NCI-H82 treated with DMSO at 0.1 percent for 48 hours (cell line): Measurements from ENCODE around the gene ERFE.
"Not testable (repeated sequence)": the region's sequence is repeated elsewhere in the genome, so short reads cannot be mapped to it uniquely, and the experiment has no call there.

ENCODE experiments used
- DNase-seq: peaks from one replicate; lab custom pipeline; 2025; ENCODE audit not compliant: unreplicated experiment; lab: John Stamatoyannopoulos, UW

Gene ERFE

DNA sequence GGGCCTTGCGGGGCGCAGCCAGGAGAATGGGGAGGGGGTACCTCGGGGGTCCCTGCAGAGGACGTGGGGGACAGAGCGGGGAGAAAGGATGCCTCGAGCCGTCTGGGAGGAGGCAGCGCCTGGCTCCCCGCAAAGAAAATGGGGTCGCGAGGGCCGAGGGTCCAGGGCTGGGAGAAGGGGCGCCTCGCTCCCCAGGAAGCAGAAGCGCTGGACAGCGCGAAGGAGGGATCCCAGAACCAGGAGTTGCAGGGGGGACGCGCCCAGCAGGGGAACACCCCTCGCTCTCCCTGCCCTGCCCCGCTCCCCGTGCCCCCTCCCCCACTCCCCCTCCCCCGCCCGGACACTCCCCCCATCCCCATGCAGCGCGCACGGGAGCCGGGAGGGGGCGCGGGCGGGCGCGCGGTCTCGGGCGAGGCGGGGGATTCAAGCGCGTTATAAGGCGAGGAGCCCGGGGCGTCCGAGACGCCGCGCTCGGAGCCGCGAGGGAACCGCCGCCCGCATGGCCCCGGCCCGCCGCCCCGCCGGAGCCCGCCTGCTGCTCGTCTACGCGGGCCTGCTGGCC is at the start of gene ERFE:
TSS of gene ERFE (plus strand) at position 462 of the 562 bp plus-strand sequence. CDS start at position 500, 38 bp downstream.
- DNase-seq = no peak

- DNase-seq = no peak
Measured at GRCh38 chr2:238113611-238114010, 45.2 kb upstream of the ERFE start.

DNA sequence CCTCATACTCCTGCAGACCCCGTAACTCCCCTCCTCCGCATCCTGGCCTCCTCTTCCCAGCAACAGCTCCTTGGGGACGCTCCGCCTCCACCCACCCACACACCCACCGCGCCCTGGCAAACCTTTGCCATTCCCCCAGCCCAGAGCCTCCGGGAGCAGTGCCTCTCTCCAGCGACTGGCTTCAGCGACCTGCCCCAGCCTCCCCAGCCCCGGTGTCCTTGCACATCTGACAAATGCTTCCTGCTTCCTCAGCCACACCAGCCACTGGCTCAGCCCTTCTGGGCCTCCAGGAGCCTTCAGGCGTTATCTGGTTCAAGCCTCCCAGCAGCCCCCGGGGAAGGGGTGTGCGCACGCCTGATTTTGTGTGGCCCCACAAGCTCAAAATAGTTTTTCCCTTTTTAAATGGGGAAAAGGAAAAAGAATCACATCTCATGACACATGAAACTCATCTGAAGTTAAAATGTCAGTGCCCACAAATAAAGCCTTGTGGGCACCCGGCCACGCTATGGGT is 44.4 kb upstream of the ERFE start:
- no peak for DNase-seq

GRCh38 chr2:238114851-238115660 is 43.7 kb upstream of the ERFE start:
- DNase-seq = no peak

- DNase-seq = not testable (repeated sequence)
Measured at GRCh38 chr2:238115709-238116108, 43.1 kb upstream of the ERFE start.

DNA sequence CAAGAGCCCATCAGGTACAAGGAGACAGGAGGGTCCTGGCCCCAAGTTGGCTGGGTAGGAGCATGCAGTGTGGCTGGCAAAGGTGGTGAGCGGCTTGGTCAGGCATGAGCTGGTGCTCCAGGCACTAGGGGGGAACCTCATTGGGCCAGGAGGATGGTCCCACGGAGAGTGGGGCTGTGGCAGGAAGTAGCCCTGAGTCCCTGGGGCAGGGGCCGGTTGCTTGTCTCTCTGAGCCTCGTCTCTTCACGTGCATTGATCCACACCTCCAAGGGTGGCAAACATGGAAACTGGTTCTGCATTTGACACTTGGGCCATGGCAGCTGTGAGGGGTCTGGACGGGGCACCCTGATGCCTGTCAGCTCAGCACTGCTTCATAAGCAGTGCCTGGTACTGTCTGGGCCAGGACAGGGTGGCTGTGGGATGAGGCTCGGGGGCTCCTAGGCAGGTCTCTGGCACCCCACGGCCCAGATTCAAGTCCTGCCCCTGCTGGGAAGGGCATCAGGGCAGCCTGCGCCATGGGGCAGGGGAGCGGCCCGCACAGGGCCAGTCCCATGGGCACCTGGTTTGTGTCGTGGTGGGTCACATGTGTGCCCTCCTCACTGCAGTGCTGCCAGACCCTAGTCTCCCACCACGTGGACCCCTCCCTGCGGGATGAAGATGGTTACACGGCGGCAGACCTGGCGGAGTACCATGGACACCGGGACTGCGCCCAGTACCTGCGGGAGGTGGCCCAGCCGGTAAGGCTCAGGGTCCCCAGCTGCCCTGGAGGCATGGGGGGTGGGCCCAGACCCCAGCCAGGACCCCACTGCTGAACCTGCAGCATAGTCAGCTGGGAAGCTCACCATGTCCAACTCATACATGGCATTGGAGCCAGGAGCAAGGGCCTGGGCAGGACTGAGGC is 42.2 kb upstream of the ERFE start:
- DNase-seq = no peak

DNA sequence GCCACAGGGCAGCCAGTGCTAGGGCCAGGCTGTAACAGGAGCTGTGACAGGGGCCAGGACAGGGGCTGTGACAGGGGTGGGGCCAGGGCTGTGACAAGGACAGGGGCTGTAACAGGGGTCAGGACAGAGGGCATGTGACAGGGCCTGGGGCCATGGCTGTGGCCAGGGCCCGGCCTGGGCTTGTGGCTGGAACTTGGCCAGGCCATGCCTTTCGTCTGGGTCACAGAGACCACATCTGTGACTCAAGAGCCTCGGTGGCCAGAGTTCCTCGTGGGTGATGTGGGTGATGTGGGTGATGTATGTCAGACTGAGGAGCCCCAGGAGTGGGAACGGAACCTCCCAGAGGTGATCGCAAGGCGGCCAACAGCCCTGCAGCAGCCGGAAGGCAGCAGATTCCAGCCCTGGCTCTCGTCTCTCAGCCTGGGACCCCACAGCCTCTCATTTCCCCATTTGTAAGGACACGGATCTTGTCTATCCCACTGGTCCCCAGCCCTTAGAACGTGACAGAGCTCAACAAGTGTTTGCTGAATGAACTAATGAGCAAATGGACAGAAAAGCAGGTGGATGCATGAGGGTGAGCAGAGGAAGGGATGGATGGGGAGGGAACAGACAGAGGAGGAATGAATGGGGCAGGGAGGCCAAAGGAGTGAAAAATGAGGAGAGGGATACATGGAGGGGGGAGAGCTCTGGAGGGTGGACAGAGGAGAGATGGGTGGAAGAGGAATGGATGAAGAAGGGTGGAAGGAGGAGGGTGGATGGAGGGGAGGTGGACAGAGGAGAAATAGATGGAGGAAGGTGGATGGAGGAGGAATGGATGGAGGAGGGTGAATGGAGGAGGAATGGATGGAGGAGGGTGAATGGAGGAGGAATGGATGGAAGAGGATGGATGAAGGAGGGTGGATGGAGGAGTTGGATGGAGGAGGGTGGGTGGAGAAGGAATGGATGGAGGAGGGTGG is 41.3 kb upstream of the ERFE start:
- no peak for DNase-seq

DNA sequence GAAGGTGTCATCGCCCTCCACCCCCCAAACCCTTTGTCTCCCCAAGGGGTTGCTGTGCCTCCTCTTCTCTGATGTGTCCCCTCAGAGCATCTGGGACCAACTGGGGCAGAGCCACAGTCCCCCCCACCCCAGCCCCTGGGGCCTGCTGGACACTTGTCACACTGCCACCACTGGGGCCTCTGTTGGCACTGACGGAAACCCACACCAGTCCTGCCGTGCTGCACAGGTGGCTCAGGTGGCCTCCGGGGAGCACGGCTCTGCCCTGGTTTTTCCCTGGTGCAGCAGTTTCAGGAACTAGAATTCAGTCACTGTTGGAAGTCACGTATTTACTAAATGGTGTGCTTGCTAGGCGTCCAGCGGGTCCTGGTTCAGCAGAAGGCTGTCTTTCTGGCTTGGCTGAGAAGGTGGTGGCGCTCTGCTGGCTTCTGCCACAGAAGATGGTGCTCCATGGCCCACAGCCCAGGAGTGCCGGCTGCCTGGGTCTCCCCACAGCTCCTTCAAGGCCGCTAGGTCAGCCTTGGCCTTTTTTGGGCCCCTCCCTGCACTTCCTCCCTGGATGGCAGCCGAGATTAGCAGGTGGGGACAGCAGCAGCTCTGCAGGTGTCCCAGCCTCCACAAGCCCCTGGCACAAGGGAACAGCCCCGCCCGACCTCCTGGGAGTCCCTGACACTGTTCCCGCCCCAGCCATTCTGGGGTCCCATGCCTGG is 38.9 kb upstream of the ERFE start:
- no peak for DNase-seq

- no peak for DNase-seq
Measured at GRCh38 chr2:238120463-238121298, 38.1 kb upstream of the ERFE start.

GRCh38 chr2:238121511-238122286 is 37.1 kb upstream of the ERFE start:
- no peak for DNase-seq

- no peak for DNase-seq
Measured at GRCh38 chr2:238122287-238123217, 36.2 kb upstream of the ERFE start.

DNA sequence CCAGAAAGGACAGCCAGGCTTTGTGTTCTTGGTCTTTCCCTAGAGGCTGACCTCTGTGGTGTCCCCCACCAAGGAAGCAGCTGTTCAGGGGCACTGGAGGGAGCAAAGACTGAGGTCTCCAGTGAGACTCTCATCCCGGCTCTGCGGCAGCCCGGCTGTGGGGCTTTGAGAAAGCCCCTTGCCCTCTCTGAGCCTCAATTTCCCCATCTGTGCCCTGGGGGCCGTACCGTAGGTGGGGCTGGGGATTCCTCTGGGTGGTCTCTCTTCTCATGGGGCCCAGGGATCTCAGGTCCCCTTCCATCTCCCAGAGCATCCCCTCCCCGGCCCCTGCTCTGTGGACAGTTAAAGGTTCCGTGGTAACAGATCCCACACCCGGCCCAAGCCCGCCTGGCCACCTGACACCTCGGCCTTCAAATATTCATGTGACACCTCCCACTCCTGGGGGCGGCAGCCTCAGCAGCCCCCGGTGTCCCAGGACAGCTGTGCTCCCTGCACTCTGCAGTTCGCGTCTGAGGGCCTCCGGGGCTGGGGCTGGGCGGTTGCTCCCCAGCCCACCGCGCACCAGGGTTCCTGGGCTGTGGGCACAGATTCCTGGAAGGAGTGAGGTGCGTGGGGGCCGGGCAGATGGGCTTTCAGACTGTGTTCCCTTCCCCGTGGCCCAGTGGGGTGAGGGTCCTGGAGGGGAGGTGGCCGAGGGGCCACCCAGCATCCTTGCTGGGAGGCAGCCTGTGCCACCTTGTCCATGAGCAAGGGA is 35.4 kb upstream of the ERFE start:
- DNase-seq = no peak

DNA sequence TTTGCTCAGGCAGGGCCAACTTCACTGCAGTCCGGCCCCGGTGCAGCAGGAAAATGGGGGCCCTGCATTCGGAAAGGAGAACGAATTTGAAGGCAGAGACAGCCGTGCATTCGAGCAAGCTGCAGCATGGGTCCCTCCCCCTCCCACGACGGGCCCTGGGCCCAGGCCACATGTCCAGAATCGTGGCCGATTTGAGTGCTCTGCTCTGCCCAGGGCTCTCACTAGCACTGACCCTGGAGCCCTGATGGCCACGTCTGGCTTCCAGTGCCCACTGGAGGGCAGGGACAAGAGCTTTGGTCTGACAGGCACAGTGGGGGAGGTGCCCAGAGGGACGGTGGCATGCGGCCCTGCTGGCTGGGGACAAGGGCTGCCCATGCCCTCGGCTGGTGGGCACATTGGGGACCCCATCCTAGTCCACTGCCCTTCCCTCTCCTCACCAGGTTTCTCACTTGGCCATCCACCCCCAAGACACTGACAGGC is 34.7 kb upstream of the ERFE start:
- DNase-seq = no peak

DNA sequence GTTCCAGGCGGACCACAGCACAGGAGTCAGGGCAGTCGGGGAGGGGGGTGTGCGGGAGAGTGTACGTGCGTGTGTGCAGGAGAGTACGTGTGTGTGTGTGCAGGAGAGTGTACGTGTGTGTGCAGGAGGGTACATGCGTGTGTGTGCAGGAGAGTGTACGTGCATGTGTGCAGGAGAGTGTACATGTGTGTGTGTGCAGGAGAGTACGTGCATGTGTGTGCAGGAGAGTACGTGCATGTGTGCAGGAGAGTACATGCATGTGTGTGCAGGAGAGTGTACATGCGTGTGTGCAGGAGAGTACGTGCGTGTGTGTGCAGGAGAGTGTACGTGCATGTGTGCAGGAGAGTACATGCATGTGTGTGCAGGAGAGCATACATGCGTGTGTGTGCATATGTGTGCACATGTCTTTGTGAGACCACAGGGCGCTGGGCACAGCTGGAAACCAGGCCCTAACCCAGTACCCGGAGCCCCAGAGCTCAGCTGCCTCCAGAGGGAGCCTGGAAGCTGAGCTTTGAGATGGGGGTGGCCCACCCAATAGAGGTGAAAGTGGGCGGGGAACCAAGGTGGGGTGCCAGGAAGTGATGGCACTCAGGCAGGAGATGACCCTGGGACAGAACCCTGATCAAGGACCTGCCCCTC is 34.2 kb upstream of the ERFE start:
- DNase-seq = no peak

DNA sequence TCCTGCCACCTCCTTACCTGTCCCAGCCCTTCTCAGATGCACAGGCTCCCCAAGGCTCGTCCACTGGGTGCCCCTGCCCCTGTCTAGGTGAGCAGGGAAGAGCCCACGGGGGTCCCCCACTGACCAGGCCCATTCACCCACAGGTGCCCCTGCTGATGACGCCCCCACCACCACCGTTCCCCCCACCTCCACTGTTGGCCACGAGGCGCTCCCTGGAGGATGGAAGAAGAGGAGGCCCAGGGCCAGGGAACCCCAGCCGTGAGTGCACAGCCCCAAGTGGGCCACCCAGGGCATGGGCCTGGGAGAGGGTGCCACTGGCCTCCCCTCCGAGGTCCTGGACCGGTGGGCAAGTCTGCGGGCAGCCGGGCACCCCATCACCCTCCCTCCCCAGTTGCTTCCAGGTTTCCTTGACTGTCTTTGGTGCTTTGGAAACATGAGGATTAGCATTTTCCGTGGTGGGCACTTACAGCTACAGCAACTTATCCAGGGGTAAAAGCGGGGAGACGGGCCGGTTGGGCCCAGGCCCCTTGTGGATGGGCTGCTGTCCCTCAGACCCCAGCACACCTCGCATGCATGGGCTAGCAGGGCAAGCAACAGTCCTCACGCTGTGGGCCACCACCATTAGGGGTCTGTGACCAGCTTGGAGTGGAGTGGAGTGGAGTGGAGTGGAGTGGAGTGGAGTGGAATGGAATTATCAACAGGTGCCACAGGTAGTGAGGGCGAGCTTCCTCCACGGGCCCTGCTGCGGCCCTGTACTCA is 33.5 kb upstream of the ERFE start:
- no peak for DNase-seq
